NT2/D1 (cell line): Measurements from ENCODE around the gene BMP8B.

Source experiments
- SUZ12 ChIP-seq: IDR thresholded peaks from 2 replicates; pipeline ENCODE4 v1.6.1; 2011; ENCODE audit not compliant: insufficient read length, insufficient read depth; ENCODE audit errors: extremely low read depth
- YY1 ChIP-seq: IDR thresholded peaks from 2 replicates; pipeline ENCODE4 v1.6.1; 2011; ENCODE audit not compliant: insufficient read length, insufficient read depth

- no peak for TF ChIP-seq SUZ12
- TF ChIP-seq YY1: no peak
These were observed 59.6 kb downstream of the BMP8B start for GRCh38 chr1:39729030-39729429.
